Caki2 (cell line): ENCODE measurements around the gene PPP3R2. TPM values are rescaled to one million over a fixed set of nuclear protein-coding genes. Genes with fewer than 3 reads are reported as not detected.
"Not testable (repeated sequence)": the region's sequence is repeated elsewhere in the genome, so short reads cannot be mapped to it uniquely, and the experiment has no call there.

Experiments
- DNase-seq: peaks from one replicate; pipeline ENCODE4 v3.0.0-alpha.2; 2015; ENCODE audit warnings: low read depth
- in situ Hi-C: cut with HindIII; loops from 2 replicates; pipeline ENCODE4 v1.10.0; 2016; ENCODE audit warnings: low sequenced_read_pairs, low pct_unique_long_range_greater_than_20kb, mixed read lengths
- total RNA-seq: library from RNA; depleted of rRNA; stranded (reverse); fragments of >200 nt; shearing (Covaris generic); gene quantifications from 2 replicates; pipeline ENCODE4 v1.2.3, GENCODE V29; 2014; ENCODE audit warnings: low replicate concordance

PPP3R2 gene
- total RNA-seq, 1 experiment from 2014 or later, result not detected

DNA sequence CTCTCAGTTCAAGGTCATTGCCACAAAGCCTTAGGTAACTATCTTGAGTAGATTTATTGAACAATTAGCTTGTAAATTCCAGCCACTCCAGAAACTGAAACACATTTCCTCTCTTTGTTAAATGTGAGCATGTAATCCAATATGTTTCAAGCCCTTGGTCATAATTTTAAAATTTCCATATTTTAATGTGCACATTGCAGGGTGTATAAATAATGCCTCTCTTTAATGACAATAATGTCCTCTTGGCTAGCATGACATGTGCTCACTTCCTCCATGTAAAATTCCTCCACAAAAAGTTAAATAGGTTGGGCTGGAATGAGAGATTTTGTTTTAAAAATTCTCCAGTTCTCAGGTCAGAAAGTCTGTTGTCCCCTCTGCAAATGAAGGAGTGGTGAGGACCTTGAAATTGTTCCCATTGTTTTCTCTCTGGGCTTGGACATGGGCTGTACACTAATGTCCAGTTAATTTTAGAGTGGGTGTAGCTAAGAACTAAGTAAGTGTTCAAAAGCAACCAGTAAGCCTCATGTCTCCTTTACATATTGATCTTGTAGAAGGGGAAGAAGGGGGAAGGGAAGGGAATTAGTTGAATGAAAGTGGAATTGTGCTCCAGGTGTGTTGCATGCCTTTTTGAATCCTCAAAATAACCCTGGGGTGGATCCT is 2.9 kb downstream of the PPP3R2 start:
- in situ Hi-C loops, result no loop called here
- DNase-seq, result no peak

DNA sequence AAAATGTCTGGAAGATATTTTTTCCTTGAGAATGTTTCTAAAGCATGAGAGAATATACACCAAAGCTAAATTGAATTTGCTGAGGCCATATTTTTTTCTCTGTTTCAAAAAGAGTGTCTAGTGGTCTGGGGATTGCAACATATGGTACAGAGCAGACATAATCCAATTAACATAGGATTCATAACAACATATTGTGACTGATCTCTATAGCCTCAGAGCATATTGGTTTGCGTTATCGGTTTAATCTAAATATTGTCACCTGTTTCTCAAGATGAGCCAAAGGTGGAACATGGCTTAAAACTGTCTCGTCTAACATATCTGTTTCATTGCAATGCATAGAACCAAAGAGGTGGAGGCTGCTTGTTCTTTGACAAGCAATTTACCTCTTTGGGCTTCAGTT is 3.9 kb downstream of the PPP3R2 start:
- in situ Hi-C loops, result no loop called here
- DNase-seq, result no peak

DNA sequence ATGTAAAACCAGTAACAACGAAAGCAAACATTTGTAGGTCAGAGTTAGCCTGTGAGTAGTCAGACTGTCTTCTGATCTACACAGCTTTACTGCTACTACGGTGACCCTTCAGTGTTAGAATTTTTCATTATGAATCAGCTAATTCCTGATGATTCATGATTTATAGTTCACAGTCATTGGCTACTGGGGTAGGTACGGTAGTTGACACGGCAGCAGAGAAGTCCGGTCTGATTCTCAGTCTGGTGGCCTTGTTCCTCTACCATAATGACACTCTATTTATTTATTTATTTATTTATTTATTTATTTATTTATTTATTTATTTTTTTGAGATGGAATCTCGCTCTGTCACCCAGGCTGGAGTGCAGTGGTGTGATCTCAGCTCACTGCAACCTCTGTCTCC is 4.7 kb downstream of the PPP3R2 start:
- in situ Hi-C loops, result not testable (repeated sequence)
- peak; percentile 70 for DNase-seq

DNA sequence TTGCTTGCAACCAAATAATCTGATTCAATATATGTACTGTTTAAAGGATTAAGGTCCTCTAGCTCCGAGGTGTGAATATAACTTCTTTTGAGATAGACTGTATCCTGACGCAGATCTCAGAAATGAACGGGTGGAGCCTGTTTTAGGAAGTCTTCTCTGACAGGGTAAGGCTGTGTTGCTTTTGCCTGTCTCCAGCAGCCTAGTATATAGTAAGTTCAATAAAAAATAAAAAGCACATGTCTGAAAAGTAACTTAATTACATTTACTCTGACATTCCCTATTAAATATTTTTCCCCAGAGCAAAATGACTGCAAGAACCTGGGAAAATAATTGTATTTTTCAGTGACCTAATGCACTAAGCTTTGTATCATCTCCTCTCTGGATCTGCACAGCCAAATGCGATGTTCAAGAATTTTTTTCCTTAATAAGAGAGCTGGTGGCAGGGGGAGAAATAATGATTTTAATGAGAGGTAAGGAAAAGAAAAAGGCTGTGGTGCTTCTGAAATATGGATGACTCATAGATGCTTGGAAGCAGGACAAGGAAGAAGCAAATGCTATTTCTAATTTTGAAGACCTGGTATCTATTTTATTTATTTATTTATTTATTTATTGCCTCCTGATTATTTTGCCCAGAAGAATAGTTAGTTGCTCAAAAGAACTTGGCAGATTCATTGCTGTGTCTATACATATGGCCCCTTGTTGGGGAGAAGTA is 7.3 kb downstream of the PPP3R2 start:
- in situ Hi-C loops, result no loop called here
- no peak for DNase-seq

DNA sequence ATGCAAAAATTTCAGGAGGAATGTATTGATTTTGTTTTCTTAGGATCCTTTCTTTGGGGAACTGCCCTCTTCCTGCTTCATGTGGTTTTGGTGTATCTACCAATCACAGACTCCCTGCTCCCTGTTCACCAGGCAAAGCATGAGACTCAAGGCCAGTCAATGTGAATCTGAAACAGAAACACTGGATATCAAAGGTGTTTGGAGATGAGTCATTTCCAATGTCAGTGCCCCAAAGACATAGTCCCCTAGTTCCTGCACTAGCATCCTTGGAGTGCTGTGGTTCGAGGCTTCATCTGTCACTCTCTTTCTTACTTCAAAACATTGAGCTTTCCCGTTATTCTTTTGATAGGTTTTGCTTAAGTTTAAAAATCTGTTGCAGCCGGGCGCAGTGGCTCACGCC is 8.1 kb downstream of the PPP3R2 start:
- no peak for DNase-seq
- in situ Hi-C loops, result no loop called here

DNA sequence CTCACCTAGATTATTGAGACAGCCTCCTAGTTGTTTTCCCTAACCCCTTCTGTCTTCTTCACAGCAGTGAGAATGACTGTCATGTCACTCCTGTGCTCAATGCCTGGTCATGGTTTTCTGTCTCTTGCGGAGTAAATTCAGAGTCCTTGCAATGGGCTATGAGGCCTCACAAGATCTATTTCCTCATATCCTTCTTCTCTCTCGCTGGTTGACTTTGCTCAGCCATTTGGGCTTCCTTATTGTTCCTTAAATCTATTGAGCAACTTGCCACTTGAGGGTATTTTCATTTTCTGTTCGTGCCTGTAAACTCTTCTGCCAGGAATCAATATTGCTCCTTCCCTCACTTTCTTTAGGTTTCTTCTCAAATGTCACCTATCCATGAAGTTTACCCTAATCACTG is 9.0 kb downstream of the PPP3R2 start:
- no peak for DNase-seq
- in situ Hi-C loops, result no loop called here

DNA sequence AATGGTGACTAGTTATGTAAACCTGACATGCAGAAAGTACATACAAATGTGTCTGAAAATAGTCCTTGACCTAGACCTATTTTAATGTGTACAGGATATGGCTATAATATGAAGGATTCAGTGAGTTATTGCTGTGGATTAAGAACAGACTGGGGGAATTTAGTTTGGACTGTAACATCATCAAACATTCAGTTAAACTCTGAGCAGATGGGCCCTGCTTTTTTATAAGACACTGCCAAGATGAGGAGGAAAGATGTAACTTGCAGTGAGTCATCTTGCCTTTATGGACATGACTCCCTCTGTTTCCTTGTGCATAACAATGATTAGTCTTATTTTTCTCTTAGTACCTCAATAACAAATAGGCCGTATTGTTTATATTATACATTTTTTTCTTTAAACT is 12.2 kb downstream of the PPP3R2 start:
- in situ Hi-C loops, result no loop called here
- DNase-seq, result no peak

DNA sequence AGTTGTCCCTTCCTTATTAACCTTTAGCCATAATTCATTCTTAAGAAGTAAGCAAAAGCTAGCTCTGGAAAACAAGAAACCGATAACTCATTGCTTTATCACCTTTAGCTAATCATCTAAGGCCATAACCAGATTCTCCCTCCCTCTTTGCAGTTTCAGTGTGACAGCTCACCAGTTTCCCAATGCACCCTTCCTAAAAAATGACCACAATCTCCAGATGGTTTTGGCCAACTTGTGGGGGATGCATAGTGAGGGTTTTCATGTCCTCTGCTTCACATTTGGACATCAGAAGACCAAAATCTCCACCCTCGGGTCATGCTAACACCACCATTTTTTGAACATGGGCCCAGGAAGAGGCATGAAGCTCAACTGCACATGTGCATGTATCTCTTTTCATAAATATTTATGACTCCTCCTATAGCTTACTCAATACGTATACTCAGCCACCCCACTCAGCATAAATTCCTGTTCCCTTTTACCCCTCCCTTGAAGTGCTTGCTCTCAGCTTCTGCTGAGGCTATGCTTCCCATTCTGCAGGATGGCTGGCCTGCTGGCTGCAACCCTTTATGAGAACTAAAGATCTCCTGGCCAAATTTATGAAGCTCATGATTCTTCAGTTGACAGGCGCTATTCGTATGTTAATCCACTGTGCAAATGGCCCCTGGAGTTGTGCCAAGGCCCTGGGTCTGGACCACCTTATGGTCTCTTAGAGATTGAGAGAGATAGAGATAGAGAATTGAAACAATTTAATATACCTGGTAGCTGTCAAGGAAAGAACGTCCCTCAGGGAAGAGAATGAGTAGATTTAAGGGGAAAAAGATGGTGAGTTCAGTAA is 14.8 kb downstream of the PPP3R2 start:
- in situ Hi-C loops, result no loop called here
- no peak for DNase-seq

DNA sequence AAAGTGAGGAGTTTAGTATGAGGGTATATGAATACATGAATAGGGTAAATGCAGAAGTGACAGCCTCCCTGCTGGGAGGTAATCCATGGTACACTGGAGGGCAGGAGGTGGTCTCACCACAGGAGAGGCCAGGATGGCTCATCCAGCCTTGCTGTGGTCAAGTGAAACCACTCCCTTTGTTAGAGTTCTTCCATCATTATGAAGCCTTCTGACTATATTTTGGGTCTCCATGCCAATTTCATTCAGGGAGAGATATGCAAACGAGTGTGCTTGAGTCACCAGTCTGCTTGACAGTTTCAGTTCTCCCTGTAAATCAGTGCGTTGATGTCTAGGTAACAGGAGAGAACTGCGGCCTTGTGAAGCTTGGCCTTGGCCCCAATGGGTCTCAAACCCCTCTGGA is 16.4 kb downstream of the PPP3R2 start:
- in situ Hi-C loops, result no loop called here
- DNase-seq, result no peak

DNA sequence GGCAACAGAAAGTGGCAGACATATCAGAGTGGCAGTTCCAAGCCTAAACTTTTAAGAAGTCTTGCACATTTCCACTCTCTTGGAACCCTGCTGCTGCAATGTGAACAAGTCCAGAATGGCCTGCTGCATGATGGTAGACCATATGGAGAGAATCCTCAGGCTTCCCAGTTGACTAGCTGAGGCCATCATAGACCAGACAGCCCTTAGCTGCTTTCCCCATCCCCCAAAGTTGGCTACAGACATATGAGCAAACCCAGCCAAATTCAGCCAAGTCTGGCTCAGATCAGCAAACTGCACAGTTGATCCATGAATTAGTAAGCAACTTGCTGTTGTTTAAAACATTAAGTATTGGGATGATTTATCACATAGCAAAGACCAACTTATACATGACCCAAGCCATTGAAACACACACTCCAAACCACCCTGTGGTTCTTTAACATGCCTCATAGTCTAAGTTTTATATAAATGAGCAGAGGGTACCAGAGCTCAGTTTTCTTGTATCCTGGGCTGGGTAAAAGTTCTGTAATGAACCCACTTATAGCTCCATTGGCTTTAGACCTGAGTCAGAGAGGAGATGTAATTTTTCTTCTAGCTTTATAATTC is 19.9 kb downstream of the PPP3R2 start:
- in situ Hi-C loops, result no loop called here

DNA sequence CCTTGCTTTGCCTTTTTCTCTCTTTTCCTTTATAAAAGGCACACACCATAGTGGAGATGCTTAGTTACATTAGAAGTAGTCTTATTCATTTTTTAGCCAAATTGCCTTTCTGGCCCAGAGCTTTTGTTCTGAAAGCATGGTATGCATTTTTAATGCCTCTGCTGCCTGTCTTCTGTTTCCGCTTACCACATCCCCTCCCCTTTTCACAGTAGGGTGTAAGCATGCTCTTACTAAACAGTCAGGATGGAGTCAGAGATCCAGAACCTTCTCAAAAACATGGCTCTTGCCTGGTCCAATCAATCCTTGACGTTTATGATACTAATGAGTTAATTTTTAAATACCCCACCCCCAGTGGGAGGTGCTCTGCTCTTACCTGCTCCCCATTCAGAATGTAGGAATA is 22.5 kb downstream of the PPP3R2 start:
- no peak for DNase-seq
- in situ Hi-C loops, result no loop called here

More for the DNA sequence above, 19.9 kb downstream of the PPP3R2 start:
- no peak for DNase-seq

DNA sequence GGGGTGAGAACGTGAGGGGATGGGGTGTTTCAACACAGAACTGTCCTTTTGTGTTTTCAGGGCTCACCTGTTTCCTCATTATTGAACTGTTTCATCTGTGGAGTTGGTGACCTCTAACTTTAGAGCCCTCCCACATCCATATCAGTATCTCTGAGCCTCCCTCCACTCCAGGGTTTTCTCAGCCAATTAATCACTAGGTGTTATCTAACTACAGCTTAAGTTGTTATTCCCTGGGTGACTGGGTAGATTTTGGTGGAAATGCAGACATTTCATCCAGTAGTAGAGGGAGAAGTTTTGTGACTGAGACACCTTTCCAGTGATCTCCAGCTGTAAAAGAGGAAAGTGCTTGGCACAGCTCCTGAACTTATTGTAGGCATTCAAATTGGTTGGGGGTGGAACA is 23.7 kb downstream of the PPP3R2 start:
- in situ Hi-C loops, result no loop called here
- DNase-seq, result no peak

DNA sequence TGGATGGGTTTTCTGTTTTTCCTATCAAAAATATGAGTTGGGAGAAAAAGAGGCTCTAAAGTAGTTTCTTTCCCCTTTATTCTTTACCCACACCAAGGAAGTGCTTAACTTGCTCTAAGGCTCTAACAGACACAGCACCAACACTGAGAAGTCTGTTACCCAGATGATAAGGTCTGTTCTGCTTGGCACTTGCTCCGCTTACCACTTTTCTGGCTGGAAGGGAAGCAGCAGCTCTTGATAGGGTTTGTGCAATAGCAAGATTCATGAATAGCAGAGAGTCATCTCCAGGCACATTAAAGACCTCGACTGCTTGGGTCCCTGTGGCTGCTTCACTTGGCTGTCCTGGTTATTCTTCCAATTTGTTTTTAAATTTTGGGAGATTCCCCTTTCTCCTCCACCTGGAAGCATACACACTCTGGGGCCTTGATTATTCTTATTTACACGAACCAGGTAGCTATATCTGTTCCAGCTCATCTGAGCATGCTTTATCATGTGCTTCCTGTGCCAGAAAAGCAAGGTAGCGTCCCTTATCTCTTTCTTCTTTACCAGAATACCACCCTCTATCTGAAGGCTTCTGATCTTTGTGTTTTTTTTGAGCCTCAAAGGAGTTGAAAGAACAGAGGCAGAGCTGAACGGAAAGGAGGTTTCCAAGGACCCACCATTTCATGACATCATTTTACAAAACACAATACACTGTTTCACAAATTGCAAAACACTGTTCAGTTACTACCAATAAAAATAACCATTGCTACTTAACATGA is 24.8 kb downstream of the PPP3R2 start:
- no peak for DNase-seq
- in situ Hi-C loops, result no loop called here

DNA sequence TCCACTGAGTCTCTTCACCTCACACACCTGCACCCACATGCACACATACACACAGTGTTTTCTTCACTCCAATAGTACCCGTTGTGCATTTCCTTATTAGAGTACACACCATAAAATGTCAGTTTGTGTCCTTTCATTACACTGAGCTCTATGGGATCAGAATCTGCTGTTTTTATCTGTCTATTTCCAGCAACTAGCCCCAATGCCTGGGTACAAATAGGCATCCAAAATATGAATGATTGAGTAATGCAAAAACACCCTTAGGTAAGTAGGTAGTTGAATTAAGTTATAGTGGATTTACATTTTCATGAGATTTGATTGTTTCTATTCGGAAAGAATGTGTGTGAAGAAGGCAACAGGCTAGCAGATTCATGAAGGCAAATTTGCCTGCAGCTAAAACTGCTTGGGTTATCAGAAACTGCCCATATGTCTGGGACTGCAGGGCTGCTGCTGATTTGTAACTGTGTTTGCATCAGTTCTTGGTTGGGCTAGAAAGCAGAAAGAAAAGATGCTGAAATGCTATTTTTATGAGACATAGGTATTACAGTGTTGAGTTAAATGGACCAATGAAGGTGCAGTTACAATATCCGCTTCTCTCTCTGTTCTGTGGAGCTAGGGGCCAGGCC is 26.9 kb downstream of the PPP3R2 start:
- no peak for DNase-seq
- in situ Hi-C loops, result no loop called here

DNA sequence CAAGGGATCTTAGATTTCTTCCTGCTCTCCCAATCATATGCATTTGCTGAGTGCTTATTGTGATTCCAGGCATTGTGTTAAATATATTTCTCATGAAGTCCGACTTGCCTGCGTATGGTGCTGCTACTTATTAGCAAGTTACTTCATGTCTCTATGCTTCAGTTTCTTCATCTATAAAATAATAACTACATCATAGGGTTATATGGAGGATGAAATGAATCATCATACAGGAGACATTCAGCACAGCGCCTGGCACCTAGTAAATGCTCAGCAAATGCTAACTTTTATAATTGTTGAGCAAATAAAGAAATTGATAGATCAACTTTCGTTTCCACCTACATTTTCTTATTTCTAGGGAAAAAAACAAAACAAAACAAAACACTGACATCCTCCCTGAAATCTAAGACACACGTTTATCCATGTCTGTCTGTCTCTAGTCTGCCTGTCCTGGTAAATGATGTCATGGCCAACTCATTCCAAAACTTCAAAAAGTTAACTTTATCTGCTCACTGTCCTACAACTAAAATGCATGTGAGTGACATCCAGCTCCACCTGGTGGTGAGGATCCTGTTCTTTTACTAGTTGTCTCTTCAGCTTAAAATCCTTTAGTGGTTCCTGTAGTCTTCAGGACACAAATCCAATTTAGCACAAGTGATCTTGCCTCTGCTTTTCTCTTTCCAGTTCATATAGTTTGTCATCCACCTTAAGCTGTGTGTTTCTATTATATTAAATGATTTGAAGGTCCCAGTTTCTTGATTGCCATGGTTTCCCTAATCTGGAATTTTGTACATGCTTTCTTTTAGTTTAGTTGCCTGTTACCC is 27.7 kb downstream of the PPP3R2 start:
- in situ Hi-C loops, result no loop called here
- DNase-seq, result peak; percentile 28

DNA sequence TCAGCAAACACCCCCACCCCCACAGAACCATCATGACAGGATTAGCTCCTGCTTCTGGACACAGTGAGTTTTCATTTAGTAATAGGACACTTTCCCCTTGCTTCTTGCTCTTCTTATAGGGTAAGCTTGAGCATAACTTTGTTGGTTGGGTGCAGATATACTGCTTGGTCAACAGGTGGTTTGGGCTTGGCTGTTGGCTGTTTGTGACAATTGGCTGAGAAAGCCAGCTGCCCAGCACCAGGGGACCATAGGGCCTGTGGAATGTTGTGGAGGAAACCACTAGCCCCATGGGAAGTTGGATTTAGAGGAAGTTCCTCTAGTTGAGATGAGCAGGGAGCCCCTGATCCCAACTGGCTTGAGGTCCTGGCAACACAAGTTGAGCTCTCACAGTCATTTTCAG is 30.5 kb downstream of the PPP3R2 start:
- DNase-seq, result no peak
- in situ Hi-C loops, result no loop called here

DNA sequence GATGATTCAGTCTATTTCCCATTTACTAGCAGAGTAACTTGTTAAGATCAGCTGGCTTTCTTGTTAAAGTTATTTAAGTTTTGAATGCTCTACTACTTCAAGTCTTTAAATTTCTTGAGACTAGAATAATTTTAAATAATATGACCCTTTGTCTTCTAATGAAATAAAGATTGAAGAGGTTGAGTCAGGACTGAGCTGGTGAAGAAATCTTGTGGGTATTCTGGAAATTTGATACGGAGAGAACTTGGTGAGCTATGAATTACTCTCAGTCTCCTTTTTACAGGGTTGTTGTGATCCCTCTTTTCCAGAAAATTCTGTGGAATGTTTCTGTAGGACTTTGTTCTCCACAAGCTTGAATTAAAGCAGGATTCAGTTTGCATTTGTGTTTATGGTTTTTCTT is 31.8 kb downstream of the PPP3R2 start:
- DNase-seq, result no peak
- in situ Hi-C loops, result no loop called here
